G401 (cell line): Measurements from ENCODE around the gene OR4F6. TPM values are rescaled to one million over a fixed set of nuclear protein-coding genes. Genes with fewer than 3 reads are reported as not detected.

Experiments
- total RNA-seq: library from RNA; depleted of rRNA; stranded (reverse); fragments of >200 nt; shearing (Covaris generic); gene quantifications from 2 replicates; pipeline ENCODE4 v1.2.3, GENCODE V29; 2014; rRNA removed

Gene OR4F6
- total RNA-seq, 1 experiment from 2014 or later = not detected

Other genes with a start within 250 kb of the OR4F6 start
- gene TM2D3, start 151.1 kb upstream of the OR4F6 start, total RNA-seq = 21.9 and 32.2 TPM in 2 replicates
- gene TARS3, start 79.0 kb upstream of the OR4F6 start, total RNA-seq = 13.2 and 15.5 TPM in 2 replicates
- gene OR4F15, start 8.7 kb downstream of the OR4F6 start, total RNA-seq = not detected in 2 replicates